Activated naive CD8-positive, alpha-beta T cell treated with anti-CD3 and anti-CD28 coated beads, Interleukin-2, amount 50 U/mL, for 24 hours (primary cell): Measurements from ENCODE around the gene TMEM250.

Experiments used
- ATAC-seq: fragments of 150-1000 bp; cut with Tn5 transposase; one replicate; pipeline ENCODE4 v1.10.0; 2021
- DNase-seq: peaks from one replicate; pipeline ENCODE4 v3.0.0; 2021
- H3K27ac Mint-ChIP-seq: one replicate; pipeline ENCODE4 v1.8.0; 2021; ENCODE audit warnings: mild to moderate bottlenecking, mixed read lengths
- H3K27me3 Mint-ChIP-seq: one replicate; pipeline ENCODE4 v1.8.0; 2021; ENCODE audit warnings: mixed read lengths
- H3K36me3 Mint-ChIP-seq: one replicate; pipeline ENCODE4 v1.8.0; 2021; ENCODE audit warnings: low read depth, mixed read lengths
- H3K4me1 Mint-ChIP-seq: one replicate; pipeline ENCODE4 v1.8.0; 2021; ENCODE audit warnings: mixed read lengths
- H3K4me3 Mint-ChIP-seq: one replicate; pipeline ENCODE4 v1.8.0; 2021; ENCODE audit warnings: mild to moderate bottlenecking, moderate library complexity, mixed read lengths
- H3K9me3 Mint-ChIP-seq: one replicate; pipeline ENCODE4 v1.8.0; 2021; ENCODE audit warnings: mixed read lengths

Gene TMEM250

DNA sequence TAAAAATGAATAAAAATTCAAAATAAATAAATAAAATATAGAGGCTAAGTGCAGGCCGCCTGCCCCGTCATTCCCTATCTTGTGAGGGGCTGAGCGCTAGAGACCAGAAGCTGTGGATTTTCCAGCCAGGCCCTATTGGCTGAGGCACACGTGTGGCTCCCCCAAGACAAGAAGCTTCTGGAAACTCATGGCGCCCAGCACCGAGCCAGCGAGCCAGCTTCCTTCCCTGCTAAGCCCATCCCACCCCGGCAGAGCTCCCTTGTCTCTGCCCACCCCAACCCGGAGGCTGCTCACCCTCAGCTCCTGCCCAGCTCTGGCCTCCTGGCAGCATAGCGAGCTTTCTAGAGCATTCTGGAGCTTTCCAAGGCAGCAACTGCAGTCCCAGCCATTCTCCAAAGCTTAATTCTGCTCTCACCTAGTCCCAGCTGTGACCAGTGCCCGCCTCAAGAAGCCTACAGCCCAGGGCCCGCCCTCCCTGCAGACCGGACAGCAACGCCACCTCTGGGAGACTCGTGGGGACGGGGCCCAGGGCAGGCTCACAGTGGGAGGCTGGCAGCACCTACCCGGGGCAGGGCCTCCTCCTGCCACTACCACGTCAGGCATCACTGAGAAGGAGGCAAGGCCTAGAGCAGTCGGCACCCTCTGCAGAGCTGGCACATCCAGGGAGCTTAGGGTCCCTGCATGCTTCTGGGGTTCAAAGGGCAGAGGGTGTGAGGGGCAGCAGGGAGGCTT is 23.2 kb upstream of the TMEM250 start:
- Mint-ChIP-seq H3K9me3 (no peaks in the 10 kb centered on the region), H3K36me3 (no peaks in the 10 kb centered on the region), H3K27ac (no peak overlapping the region), H3K4me1 (no peaks in the 10 kb centered on the region), H3K4me3 (no peak overlapping the region), H3K27me3 (peaks cover 9% of the 10 kb centered on the region)
- peak; percentile 15 for ATAC-seq
- DNase-seq = no peak

DNA sequence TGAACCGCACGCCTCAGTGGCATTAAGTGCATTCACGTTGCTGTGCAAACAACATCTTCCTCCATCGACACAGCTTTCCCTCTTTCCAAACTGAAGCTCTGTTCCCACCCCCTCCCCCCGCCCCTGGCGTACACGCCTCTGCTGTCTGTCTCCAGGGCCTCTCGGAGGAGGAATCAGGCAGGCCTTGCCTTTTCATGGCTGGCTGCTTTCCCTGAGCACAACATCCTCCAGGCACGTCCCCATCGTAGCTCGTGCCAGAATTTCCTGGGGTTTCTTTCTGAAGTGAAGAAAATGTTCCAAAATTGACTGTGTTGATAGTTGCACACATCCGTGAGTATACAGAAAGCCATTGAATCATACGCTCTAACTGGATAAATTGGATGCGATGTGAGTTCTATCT is 22.3 kb upstream of the TMEM250 start:
- H3K4me3 Mint-ChIP-seq = no peak overlapping the region
- no peaks in the 10 kb centered on the region for H3K9me3 Mint-ChIP-seq
- no peak for DNase-seq
- no peaks in the 10 kb centered on the region for H3K4me1 Mint-ChIP-seq
- H3K27me3 Mint-ChIP-seq = peaks cover 8% of the 10 kb centered on the region
- H3K36me3 Mint-ChIP-seq = no peaks in the 10 kb centered on the region
- no peak overlapping the region for H3K27ac Mint-ChIP-seq
- no peak for ATAC-seq

DNA sequence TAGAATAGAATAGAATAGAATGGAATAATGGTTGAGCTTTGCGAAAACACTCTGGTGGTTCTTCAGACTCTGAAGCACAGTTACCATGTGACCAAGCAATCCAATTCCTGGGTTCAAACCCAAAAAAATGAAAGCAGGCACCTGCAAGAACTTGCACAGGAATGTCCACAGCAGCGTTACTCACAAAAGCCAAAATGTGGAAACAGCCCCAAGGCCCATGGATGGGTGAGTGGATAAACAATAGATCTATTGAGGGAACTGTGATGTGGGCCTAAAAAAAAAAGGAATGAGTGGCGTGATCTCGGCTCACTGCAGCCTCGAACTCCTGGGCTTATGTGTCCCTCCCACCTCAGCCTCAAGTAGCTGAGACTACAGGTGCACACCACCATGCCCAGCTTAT is 21.4 kb upstream of the TMEM250 start:
- peaks cover 9% of the 10 kb centered on the region for H3K27me3 Mint-ChIP-seq
- no peak overlapping the region for H3K27ac Mint-ChIP-seq
- DNase-seq = no peak
- no peaks in the 10 kb centered on the region for H3K4me1 Mint-ChIP-seq
- H3K4me3 Mint-ChIP-seq = no peak overlapping the region
- no peak for ATAC-seq
- no peaks in the 10 kb centered on the region for H3K9me3 Mint-ChIP-seq
- no peaks in the 10 kb centered on the region for H3K36me3 Mint-ChIP-seq

DNA sequence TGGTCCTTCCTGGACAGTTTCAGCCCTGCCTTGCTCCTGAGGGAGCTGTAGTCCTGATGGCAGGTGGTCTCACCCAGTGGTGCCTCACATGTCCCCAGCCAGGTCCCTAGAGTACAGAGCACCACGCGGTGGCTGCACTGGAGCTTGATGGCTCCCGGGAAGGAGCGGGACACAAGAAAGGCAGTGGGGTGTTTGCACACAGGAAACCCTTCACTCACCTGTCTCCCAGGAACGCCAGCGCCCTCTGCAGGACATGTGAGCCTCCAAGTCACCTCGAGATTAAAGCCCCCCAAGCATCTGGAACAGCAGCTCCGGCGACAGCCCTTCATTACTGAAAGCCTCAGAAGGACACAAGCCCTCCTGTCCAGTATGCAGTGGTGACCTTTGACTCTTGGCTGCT is 19.9 kb upstream of the TMEM250 start:
- DNase-seq = peak; percentile 68
- peaks cover 5% of the 10 kb centered on the region for H3K4me1 Mint-ChIP-seq
- no peaks in the 10 kb centered on the region for H3K9me3 Mint-ChIP-seq
- no peak overlapping the region for H3K27ac Mint-ChIP-seq
- ATAC-seq = no peak
- no peaks in the 10 kb centered on the region for H3K36me3 Mint-ChIP-seq
- peaks cover 20% of the 10 kb centered on the region for H3K27me3 Mint-ChIP-seq
- H3K4me3 Mint-ChIP-seq = no peak overlapping the region

DNA sequence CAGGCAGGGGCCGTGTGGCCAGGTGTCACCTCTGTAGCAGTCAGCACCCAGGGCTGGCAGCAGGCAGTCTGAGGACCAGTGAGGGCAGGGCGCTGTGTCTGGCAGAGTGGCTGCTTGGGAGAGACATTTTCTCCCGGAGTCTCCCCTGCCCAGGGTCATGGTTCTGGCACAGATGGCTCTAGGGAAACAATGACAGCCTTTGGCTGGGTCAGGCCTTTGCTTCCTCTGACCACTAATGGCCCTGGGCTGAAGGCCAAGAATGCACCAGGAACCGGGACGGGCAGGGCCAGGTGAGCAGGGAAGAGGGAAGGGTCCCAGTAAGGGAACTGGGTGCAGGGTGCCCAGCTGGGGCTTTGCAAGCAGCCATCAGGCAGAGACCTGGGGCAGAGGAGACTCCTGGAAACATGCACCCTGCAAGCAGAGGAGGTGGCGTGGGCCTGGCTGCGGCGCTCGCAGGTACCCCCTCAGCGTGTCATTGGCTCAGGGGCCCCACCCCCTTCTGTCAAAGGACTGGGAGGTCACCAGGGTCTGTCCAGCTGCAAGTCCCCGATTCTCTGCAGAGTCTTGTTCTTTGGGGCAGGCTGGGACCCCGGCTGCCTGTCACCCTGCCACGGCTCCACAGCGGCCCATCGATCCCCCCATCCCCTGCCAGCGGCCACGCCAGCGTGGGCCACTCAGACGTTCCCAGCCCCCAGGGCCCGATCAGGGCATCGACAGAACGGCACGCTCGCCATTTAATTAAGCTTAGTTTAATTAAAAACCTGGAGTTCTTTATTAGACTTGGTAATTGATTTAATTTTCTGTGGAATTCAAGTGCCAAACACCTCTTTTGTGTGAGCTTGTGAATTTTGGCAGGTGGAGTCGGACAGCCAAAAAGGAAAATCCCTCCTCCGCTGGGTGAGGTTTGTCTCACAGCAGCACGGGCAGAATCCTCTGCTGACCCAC is 18.9 kb upstream of the TMEM250 start:
- no peak for DNase-seq
- Mint-ChIP-seq H3K36me3 (no peaks in the 10 kb centered on the region), H3K27me3 (peaks cover 22% of the 10 kb centered on the region), H3K4me3 (no peak overlapping the region), H3K9me3 (no peaks in the 10 kb centered on the region), H3K4me1 (peaks cover 5% of the 10 kb centered on the region), H3K27ac (no peak overlapping the region)
- no peak for ATAC-seq

DNA sequence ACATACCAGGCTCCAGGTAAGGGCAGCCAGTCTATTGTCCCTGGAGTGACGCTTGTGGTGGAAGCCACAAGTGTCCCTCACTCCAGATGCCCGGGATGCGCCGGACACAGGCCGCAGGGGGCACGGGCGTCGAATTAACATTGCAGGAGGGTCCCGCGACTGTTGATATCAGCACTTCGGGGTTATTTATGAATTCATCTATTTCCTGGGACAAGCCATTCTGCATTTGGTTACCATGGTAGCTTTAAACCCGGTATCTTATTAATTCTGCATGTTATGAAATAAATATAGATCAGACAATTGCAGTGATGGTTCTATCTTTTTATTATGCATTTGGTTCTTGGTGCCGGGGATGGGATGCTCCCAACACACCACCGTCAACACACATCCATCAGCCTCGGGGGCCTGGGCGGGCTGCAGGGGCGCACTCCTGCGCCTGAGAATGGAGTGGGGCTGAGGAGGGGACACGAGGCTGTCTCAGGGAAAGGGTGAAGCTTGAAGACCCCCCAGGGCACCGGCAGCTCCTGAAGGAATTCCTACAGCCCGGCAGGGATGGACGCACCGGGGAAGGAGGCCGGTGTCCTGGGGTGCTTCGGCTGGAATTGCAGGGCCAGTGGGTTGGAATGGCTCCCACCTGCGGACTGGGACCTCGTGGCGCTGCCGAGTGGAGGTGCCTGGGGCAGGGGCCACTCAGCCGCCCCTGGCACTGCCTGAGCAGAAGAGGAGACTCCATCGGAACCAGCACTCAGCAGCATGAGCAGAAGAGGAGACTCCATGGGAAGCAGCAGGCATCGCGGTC is 17.7 kb upstream of the TMEM250 start:
- DNase-seq = no peak
- H3K4me1 Mint-ChIP-seq = peaks cover 5% of the 10 kb centered on the region
- H3K27me3 Mint-ChIP-seq = peaks cover 31% of the 10 kb centered on the region
- no peak overlapping the region for H3K4me3 Mint-ChIP-seq
- H3K36me3 Mint-ChIP-seq = no peaks in the 10 kb centered on the region
- ATAC-seq = no peak
- no peaks in the 10 kb centered on the region for H3K9me3 Mint-ChIP-seq
- H3K27ac Mint-ChIP-seq = no peak overlapping the region

DNA sequence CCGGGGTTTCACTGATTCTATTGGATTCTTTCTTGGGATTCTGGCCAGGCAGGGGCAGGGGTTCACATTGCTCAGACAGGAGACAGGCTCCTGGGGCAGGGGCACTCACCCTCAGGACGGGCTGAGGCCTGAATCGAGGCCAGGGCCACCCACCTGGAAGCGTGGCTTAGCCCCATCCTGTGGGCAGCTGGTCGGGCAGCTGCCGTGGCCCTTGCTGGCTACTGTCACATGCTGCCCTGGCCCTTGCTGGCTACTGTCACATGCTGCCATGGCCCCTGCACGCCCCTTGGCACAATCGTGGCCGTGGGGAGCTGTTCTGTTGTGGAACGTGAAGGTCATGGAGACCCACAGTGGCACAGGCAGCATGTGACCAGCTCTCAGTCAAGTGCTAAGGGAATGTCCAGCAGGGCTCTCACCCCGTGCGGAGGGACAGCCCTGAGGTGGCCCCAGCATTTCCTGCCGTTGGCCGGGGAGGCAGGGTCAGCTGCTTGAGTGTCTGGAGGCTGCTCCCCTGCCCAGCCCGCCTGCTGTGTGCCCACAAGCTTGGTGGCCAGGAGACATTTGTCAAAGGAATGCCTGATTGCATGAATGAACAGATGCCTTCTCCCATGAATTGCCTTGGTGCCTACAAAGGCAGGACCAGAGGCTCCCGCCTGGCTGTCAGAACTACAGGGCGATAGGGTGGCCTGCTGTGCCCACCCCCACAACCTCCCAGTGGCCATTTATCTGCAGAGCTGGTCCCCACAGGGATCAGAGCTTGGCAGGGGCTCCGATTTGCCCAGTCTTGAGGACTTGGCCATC is 16.9 kb upstream of the TMEM250 start:
- H3K27ac Mint-ChIP-seq = no peak overlapping the region
- peaks cover 5% of the 10 kb centered on the region for H3K4me1 Mint-ChIP-seq
- no peak overlapping the region for H3K4me3 Mint-ChIP-seq
- ATAC-seq (no peak), DNase-seq (no peak)
- H3K27me3 Mint-ChIP-seq = peaks cover 36% of the 10 kb centered on the region
- no peaks in the 10 kb centered on the region for H3K9me3 Mint-ChIP-seq
- no peaks in the 10 kb centered on the region for H3K36me3 Mint-ChIP-seq

DNA sequence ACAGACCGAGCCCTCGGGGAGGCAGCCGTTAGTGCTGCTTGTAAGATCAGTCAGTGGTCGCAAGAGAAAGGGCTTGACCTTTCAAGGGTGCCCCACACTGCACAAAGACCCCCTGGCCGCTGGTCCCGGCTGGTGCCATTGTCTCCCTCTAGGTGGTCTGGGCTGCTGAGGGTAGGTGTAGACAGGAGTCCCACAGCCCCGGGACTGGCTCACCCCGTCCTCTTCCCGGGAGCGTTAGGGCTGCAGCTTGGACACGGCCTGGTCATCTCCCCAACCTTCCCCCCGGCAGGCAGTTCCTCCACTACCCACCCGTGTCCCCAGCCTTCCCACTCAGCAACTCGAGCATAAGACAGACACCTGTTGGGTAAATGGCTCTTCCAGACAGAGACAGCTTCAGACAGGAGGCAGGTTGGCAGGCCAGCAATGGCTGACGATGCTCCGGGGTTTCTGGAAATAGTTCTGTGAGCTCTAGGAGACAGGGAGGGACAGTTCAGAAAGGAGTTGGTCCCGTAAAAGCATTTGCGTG is 15.3 kb upstream of the TMEM250 start:
- H3K27ac Mint-ChIP-seq = no peak overlapping the region
- H3K36me3 Mint-ChIP-seq = no peaks in the 10 kb centered on the region
- DNase-seq (no peak), ATAC-seq (no peak)
- peaks cover 5% of the 10 kb centered on the region for H3K4me1 Mint-ChIP-seq
- peak overlapping the region; percentile 32 for H3K4me3 Mint-ChIP-seq
- H3K27me3 Mint-ChIP-seq = peaks cover 36% of the 10 kb centered on the region
- no peaks in the 10 kb centered on the region for H3K9me3 Mint-ChIP-seq

DNA sequence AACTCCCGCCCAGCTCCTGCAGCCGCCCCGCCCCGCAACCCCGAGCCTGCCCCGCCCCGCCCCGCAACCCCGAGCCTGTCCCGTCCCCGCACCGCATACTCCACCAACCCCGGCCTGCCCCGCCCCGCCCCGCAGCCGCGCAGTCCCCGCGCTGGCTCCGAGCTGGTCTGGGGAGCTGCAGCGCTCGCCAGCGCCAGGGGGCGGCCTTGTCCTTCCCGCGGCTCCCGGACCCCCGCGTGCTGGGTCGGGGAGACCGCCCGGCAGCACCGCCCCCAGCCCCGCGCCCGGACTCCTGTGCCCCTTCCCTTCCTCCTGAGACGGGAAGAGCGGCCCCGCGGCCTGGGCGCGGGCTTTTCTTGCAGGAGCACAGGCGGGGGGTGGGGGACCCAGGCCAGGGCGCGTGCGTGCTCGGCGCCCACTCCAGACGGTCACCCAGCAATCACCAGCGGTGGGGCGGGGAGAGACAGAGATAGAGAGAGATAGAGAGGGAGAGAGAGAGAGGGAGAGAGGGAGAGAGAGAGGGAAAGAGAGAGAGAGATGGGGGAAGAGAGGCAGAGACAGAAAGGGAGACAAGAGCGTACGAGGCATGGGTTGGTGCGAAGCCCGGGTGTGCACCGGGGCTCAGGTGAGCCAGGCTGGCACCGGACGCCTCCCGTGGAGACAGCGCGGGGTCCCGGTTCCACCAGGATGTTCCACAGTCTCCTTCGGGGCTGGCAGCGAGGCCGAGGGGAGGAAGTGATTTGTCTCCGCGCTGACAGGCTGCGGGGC is 14.7 kb upstream of the TMEM250 start:
- Mint-ChIP-seq H3K36me3 (no peaks in the 10 kb centered on the region), H3K9me3 (no peaks in the 10 kb centered on the region), H3K27me3 (peaks cover 37% of the 10 kb centered on the region), H3K4me3 (peak overlapping the region; percentile 21), H3K27ac (no peak overlapping the region), H3K4me1 (peaks cover 5% of the 10 kb centered on the region)
- DNase-seq (peak; percentile 53), ATAC-seq (peak; percentile 47)

DNA sequence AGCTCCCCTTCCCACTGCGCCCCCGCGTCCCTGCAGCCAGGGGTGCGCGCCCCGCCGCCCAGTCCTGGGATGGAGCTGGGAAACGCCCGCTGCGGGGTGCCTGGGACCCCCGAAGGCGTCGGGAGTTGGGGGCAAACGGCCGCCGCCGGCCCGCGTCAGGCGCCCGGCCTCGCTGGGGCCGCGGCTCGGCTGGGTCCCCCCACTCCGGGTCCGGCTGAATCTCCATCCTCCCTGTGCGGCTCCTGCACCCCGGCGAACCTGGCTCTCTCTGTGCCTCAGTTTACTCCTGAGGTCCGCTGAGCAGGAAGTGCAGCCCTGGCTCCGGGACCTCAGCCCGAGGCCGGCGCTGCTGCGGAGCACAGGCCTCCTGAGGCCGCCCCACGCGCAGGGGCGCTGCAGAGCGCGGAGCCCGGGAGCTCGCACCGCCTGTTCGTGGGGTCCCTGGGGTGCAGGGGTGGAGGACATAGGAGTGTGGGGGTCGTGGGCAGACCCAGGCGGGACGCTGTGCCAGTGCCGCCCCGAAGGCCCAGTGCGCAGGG is 13.9 kb upstream of the TMEM250 start:
- ATAC-seq (no peak), DNase-seq (no peak)
- H3K9me3 Mint-ChIP-seq = no peaks in the 10 kb centered on the region
- H3K4me1 Mint-ChIP-seq = peaks cover 5% of the 10 kb centered on the region
- H3K27me3 Mint-ChIP-seq = peaks cover 38% of the 10 kb centered on the region
- H3K36me3 Mint-ChIP-seq = no peaks in the 10 kb centered on the region
- H3K27ac Mint-ChIP-seq = no peak overlapping the region
- H3K4me3 Mint-ChIP-seq = no peak overlapping the region

DNA sequence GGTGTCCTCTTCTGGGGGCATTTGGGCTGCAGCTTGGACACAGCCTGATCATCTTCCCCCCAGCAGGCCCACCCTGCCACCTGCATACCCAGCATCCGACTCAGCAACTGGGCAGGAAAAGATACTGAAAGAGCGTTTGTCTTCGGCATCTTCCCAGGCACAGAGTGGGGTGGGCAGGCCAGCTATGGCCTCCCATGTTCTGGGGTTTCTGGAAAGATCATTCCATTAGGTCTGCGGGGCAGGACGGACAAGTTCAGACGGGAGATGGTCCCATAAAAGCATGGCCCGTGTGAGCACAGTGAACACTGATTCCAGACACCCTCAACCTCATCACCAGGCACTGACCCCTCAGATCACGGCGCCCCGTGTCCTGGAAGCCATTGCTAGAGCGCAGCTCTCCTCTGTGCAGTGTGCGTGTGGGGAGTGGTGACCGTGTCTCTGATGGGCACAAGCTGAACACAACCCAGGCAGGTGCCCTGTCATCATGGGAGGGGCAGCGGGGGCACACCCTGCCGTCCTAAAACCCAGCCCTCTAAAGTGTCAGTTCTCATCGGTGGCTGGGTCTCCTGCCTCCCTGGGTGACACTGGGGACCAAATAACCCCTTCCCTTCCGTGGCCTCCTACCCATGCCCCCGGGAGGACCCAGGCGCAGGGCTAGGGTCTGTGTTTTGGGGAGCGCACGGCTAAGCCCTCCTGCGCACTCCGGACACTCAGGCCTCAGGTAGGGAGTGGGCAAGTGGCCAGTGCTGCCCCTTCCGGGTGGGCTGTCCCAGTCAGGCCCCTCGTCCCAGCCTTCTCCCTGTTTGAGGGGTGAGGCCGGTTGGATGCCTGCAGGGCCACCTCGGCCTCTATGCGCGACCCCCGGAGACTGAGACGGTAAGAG is 13.2 kb upstream of the TMEM250 start:
- Mint-ChIP-seq H3K4me3 (no peak overlapping the region), H3K9me3 (no peaks in the 10 kb centered on the region), H3K4me1 (peaks cover 5% of the 10 kb centered on the region), H3K27me3 (peaks cover 38% of the 10 kb centered on the region), H3K27ac (no peak overlapping the region), H3K36me3 (no peaks in the 10 kb centered on the region)
- DNase-seq (no peak), ATAC-seq (no peak)

DNA sequence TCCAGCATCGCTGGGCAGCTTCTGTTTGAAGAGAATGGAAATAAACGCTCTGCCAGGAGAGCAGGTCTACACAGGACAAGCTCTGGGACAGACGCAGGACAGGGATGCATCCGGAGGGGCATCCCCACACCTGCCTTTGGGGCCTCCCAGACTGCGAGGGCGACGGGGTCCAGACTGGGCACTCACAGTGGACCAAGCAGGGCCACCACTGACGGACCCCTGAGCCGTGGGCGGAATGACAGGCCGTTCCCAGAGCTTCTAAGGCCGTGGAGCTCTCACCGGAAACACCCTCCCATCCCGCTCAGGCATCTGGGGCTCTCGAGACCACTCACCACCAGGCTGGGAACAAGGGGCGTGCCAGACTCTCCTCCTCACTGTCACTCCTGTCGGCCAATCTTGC is 10.5 kb upstream of the TMEM250 start:
- DNase-seq (no peak), ATAC-seq (no peak)
- Mint-ChIP-seq H3K27me3 (peaks cover 34% of the 10 kb centered on the region), H3K4me3 (no peak overlapping the region), H3K36me3 (no peaks in the 10 kb centered on the region), H3K27ac (no peak overlapping the region), H3K9me3 (peaks cover 6% of the 10 kb centered on the region), H3K4me1 (peaks cover 3% of the 10 kb centered on the region)
